ENCODE measurements around the gene TSEN54. TPM values are rescaled to one million over a fixed set of nuclear protein-coding genes. Genes with fewer than 3 reads are reported as not detected.

The TSEN54 gene
- total and polyA plus RNA-seq, 9 donors, result 11.3 to 35.0 (median 18.8) TPM

- 86 to 89% (median 86%) methylated on average over 4 of the region's 4 CpGs for WGBS, 3 donors
- intact Hi-C loops (cut with DNase I), result loop anchor here in 1 of 4 donors (10.0 kb wide), 1 partner anchor 186 kb away; no protein-coding TSS in a partner anchor
- Histone ChIP-seq H3K36me3 (no peaks in the 10 kb centered on the region), H3K9me3 (no peaks in the 10 kb centered on the region), H3K4me3 (no peak overlapping the region), H3K4me1 (ENCODE audit: insufficient read depth) (peaks cover 14% of the 10 kb centered on the region), H3K27me3 (no peaks in the 10 kb centered on the region), H3K27ac (no peak overlapping the region)
- no peak for TF ChIP-seq CTCF (IDR thresholded peaks at IDR 0.05)
- no peak for DNase-seq
Measured at GRCh38 chr17:75511270-75511609, 5.1 kb upstream of the TSEN54 start.

- TF ChIP-seq POLR2A (IDR thresholded peaks at IDR 0.05) (no peak), EP300 (IDR thresholded peaks at IDR 0.05) (no peak), CTCF (IDR thresholded peaks at IDR 0.05) (no peak)
- 72 to 89% (median 75%) methylated on average over 13 of the region's 13 CpGs for WGBS, 3 donors
Measured at GRCh38 chr17:75511610-75512575, 4.4 kb upstream of the TSEN54 start.

GRCh38 chr17:75512926-75513640 lies 3.2 kb upstream of the TSEN54 start:
- H3K4me1 ChIP-seq (ENCODE audit: insufficient read depth), result peaks cover 23% of the 10 kb centered on the region
- intact Hi-C loops (cut with DNase I), result loop anchor here in 1 of 4 donors (10.0 kb wide), 1 partner anchor 188 kb away; no protein-coding TSS in a partner anchor
- no peaks in the 10 kb centered on the region for H3K27me3 ChIP-seq
- no peak overlapping the region for H3K27ac ChIP-seq
- WGBS, 3 donors, result 54 to 63% (median 59%) methylated on average over 10 of the region's 10 CpGs
- H3K9me3 ChIP-seq, result no peaks in the 10 kb centered on the region
- no peak for TF ChIP-seq POLR2A (IDR thresholded peaks at IDR 0.05)
- H3K4me3 ChIP-seq, result no peak overlapping the region
- no peaks in the 10 kb centered on the region for H3K36me3 ChIP-seq
- no peak for DNase-seq

More at GRCh38 chr17:75511610-75512575, 4.4 kb upstream of the TSEN54 start:
- Histone ChIP-seq H3K27ac (no peak overlapping the region), H3K4me3 (no peak overlapping the region), H3K36me3 (no peaks in the 10 kb centered on the region), H3K9me3 (no peaks in the 10 kb centered on the region), H3K27me3 (no peaks in the 10 kb centered on the region), H3K4me1 (ENCODE audit: insufficient read depth) (peaks cover 15% of the 10 kb centered on the region)
- DNase-seq, result no peak
- intact Hi-C loops (cut with DNase I), result loop anchor here in 1 of 4 donors (10.0 kb wide), 1 partner anchor 187 kb away; no protein-coding TSS in a partner anchor

- WGBS, 3 donors, result 53 to 67% (median 59%) methylated on average over 17 of the region's 17 CpGs
- no peaks in the 10 kb centered on the region for H3K36me3 ChIP-seq
- no peak for TF ChIP-seq POLR2A (IDR thresholded peaks at IDR 0.05)
- TF ChIP-seq CTCF (IDR thresholded peaks at IDR 0.05), result no peak
- no peak for TF ChIP-seq EP300 (IDR thresholded peaks at IDR 0.05)
- H3K9me3 ChIP-seq, result no peaks in the 10 kb centered on the region
- intact Hi-C loops (cut with DNase I), result loop anchor here in 1 of 4 donors (10.0 kb wide), 1 partner anchor 189 kb away; no protein-coding TSS in a partner anchor
- peak in 2 of 5 donors; percentile 25 to 52 for DNase-seq
- H3K27ac ChIP-seq, result peak overlapping the region in 1 of 2 donors; percentile 69
- H3K27me3 ChIP-seq, result no peaks in the 10 kb centered on the region
- peak overlapping the region; percentile 94 for H3K4me3 ChIP-seq
- H3K4me1 ChIP-seq (ENCODE audit: insufficient read depth), result peaks cover 23% of the 10 kb centered on the region
Measured at GRCh38 chr17:75513641-75514000, 2.7 kb upstream of the TSEN54 start.
